ENCODE results near the gene FOXB1. TPM values are rescaled to one million over a fixed set of nuclear protein-coding genes. Genes with fewer than 3 reads are reported as not detected.

The FOXB1 gene
- total RNA-seq, 1 donor from 2014 or later = not detected

- no peaks in the 10 kb centered on the region for H3K9me3 ChIP-seq
- no peak for DNase-seq (ENCODE audit: extremely low spot score in 2 of 2)
- H3K36me3 ChIP-seq = no peaks in the 10 kb centered on the region
- no peak overlapping the region for H3K27ac ChIP-seq
- H3K4me3 ChIP-seq = no peak overlapping the region
- H3K4me1 ChIP-seq = peaks cover 11% of the 10 kb centered on the region
- intact Hi-C loops (cut with DNase I) = no loop called here
- TF ChIP-seq, protein P1, sequence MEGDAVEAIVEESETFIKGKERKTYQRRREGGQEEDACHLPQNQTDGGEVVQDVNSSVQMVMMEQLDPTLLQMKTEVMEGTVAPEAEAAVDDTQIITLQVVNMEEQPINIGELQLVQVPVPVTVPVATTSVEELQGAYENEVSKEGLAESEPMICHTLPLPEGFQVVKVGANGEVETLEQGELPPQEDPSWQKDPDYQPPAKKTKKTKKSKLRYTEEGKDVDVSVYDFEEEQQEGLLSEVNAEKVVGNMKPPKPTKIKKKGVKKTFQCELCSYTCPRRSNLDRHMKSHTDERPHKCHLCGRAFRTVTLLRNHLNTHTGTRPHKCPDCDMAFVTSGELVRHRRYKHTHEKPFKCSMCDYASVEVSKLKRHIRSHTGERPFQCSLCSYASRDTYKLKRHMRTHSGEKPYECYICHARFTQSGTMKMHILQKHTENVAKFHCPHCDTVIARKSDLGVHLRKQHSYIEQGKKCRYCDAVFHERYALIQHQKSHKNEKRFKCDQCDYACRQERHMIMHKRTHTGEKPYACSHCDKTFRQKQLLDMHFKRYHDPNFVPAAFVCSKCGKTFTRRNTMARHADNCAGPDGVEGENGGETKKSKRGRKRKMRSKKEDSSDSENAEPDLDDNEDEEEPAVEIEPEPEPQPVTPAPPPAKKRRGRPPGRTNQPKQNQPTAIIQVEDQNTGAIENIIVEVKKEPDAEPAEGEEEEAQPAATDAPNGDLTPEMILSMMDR (IDR thresholded peaks at IDR 0.05) = no peak
- TF ChIP-seq POLR2AphosphoS5 (IDR thresholded peaks at IDR 0.05; ENCODE audit: insufficient read depth in 1 of 2, low read depth in 1 of 2) (no peak), POLR2A (IDR thresholded peaks at IDR 0.05) (no peak)
- H3K27me3 ChIP-seq = peaks cover 4% of the 10 kb centered on the region
These were observed 6.7 kb downstream of the FOXB1 start for GRCh38 chr15:60010858-60011257.

DNA sequence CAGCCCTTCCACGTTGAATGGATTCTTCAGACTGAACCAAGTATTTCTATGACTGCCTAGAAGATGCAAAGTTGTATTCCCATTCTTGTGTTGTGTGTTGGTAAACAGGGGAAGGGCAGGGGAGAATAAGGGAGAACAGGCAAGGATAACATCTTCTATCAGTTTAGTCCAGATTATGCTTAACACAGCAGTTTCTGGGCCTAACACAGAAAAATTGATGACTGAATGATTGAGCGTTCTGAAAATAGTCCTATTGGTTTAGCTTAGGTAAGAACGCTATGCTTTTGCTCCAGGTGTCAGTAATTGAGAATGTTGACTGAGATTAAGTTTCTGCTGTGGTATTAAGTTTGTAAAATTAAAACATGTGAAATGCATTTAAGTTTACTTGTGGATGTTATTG, 8.6 kb downstream of the FOXB1 start:
- Histone ChIP-seq H3K27me3 (peaks cover 3% of the 10 kb centered on the region), H3K9me3 (no peaks in the 10 kb centered on the region), H3K27ac (no peak overlapping the region), H3K4me1 (no peaks in the 10 kb centered on the region), H3K36me3 (no peaks in the 10 kb centered on the region), H3K4me3 (no peak overlapping the region)
- no peak for DNase-seq (ENCODE audit: extremely low spot score in 2 of 2)
- TF ChIP-seq POLR2A (IDR thresholded peaks at IDR 0.05) = no peak
- intact Hi-C loops (cut with DNase I) = no loop called here

DNA sequence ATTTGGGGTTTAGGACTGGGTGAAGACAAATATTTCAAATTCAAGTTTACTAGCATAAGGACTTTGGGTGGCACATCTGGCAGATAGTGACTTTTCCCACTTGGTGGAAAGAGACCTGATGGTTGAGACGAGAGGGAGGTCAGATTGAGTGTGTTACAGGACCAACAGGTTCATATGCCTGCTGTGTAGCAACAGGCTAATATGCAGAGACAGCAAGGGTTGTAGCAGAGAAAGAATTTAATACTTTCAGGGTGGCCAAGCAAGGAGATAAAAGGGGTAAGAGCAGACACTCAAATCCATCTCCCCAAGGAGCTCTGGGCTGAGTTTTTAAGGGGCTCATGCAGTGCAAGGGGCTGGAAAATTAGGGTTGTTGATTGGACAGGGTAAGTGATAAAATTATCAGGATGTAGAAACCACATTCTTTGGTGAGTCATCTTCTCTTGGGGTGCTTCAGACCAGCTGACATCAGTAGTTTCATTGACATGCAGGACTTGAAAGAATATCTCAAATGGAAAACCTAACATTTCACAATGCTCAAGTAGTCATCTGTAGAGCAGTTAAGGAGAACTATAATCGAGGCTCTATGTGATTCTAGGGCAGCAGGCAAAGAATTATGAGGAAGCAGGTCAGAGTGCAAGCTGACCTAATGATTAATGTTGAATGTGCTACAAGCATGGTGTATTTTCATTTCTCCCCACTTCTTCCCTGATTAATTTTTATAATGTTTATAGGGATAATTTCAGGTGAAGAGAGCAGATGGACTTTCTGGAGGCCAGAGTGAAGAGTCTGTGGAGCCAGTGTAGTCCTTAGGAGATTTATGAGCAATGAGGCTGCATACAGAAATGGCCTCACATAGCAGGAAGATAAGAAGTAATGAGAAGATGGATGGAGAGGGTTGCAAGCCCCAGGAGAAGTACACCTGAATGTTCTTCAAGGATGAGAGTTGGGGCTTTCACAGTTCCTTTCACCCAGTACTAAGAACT, 13.7 kb downstream of the FOXB1 start:
- TF ChIP-seq POLR2AphosphoS5 (IDR thresholded peaks at IDR 0.05; ENCODE audit: insufficient read depth in 1 of 2, low read depth in 1 of 2) (no peak), POLR2A (IDR thresholded peaks at IDR 0.05) (no peak)
- TF ChIP-seq, protein P1 (IDR thresholded peaks at IDR 0.05) = no peak
- Histone ChIP-seq H3K36me3 (no peaks in the 10 kb centered on the region), H3K27me3 (no peaks in the 10 kb centered on the region), H3K9me3 (no peaks in the 10 kb centered on the region), H3K27ac (no peak overlapping the region), H3K4me3 (no peak overlapping the region), H3K4me1 (no peaks in the 10 kb centered on the region)
- no peak for DNase-seq (ENCODE audit: extremely low spot score in 2 of 2)
- intact Hi-C loops (cut with DNase I) = no loop called here

GRCh38 chr15:60020736-60021135, 16.6 kb downstream of the FOXB1 start:
- Histone ChIP-seq H3K27ac (no peak overlapping the region), H3K4me3 (no peak overlapping the region), H3K4me1 (no peaks in the 10 kb centered on the region), H3K27me3 (no peaks in the 10 kb centered on the region), H3K36me3 (no peaks in the 10 kb centered on the region), H3K9me3 (no peaks in the 10 kb centered on the region)
- no peak for DNase-seq (ENCODE audit: extremely low spot score in 2 of 2)
- intact Hi-C loops (cut with DNase I) = no loop called here
- TF ChIP-seq POLR2AphosphoS5 (IDR thresholded peaks at IDR 0.05; ENCODE audit: insufficient read depth in 1 of 2, low read depth in 1 of 2) (no peak), POLR2A (IDR thresholded peaks at IDR 0.05) (no peak)
- TF ChIP-seq, protein P1 (IDR thresholded peaks at IDR 0.05) = no peak

DNA sequence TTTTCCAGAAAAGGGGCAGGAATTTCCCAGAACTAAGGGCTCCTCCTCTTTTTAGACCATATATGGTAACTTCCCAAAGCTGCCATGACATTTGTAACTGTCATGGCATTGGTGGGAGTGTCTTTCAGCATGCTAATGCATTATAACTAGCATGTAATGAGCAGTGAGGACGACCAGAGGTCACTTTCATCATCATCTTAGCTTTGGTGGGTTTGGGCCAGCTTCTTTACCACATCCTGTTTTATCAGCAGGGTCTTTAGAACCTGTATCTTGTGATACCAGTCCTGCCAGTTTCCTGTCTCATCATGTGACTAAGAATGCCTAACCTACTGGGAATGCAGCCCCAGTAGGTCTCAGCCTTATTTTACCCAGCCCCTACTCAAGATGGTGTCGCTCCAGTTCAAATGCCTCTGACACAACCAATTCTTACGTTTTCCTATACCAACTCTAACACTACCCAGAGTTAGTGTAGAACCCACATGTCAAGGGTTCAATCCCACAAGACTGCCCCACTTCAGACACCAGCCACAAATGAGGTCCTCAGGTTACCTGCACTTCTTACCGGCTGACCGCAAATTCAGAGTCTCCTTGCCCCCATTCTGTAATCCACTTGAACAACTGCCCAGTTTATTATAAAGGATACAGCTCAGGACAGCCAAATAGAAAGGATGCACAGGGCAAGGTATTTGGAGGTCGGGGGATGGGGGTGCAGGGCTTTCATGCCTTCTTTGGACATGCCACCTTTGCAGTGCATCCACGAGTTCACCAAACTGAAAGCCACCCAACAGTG, 17.7 kb downstream of the FOXB1 start:
- Histone ChIP-seq H3K27ac (no peak overlapping the region), H3K27me3 (no peaks in the 10 kb centered on the region), H3K36me3 (no peaks in the 10 kb centered on the region), H3K4me3 (no peak overlapping the region), H3K9me3 (no peaks in the 10 kb centered on the region), H3K4me1 (no peaks in the 10 kb centered on the region)
- DNase-seq (ENCODE audit: extremely low spot score in 2 of 2) = no peak
- intact Hi-C loops (cut with DNase I) = no loop called here
- TF ChIP-seq, protein P1 (IDR thresholded peaks at IDR 0.05) = no peak
- no peak for TF ChIP-seq POLR2A (IDR thresholded peaks at IDR 0.05)
- no peak for TF ChIP-seq POLR2AphosphoS5 (IDR thresholded peaks at IDR 0.05; ENCODE audit: insufficient read depth in 1 of 2, low read depth in 1 of 2)

All from vagina (tissue), 2 donors.